Osteocyte (in vitro differentiated cells): ENCODE results near the gene DNM3. TPM values are rescaled to one million over a fixed set of nuclear protein-coding genes. Genes with fewer than 3 reads are reported as not detected.
"Not testable (repeated sequence)": the region's sequence is repeated elsewhere in the genome, so short reads cannot be mapped to it uniquely, and the experiment has no call there.

ENCODE experiments used
- DNase-seq: peaks from one replicate; pipeline ENCODE4 v3.0.0; 2021; ENCODE audit warnings: mixed read lengths; ENCODE audit not compliant: unreplicated experiment; ENCODE audit errors: extremely low spot score
- H3K27ac Mint-ChIP-seq: one replicate; pipeline ENCODE4 v1.8.0; 2021; ENCODE audit warnings: mild to moderate bottlenecking, mixed read lengths; ENCODE audit not compliant: unreplicated experiment
- H3K27me3 Mint-ChIP-seq: one replicate; pipeline ENCODE4 v1.8.0; 2021; ENCODE audit warnings: mixed read lengths; ENCODE audit not compliant: unreplicated experiment
- H3K36me3 Mint-ChIP-seq: one replicate; pipeline ENCODE4 v1.8.0; 2021; ENCODE audit warnings: mixed read lengths; ENCODE audit not compliant: unreplicated experiment
- H3K4me1 Mint-ChIP-seq: one replicate; pipeline ENCODE4 v1.8.0; 2021; ENCODE audit warnings: mixed read lengths; ENCODE audit not compliant: unreplicated experiment
- H3K4me3 Mint-ChIP-seq: one replicate; pipeline ENCODE4 v1.8.0; 2021; ENCODE audit warnings: mild to moderate bottlenecking, moderate library complexity, mixed read lengths; ENCODE audit not compliant: unreplicated experiment
- H3K9me3 Mint-ChIP-seq: one replicate; pipeline ENCODE4 v1.8.0; 2021; ENCODE audit warnings: mixed read lengths; ENCODE audit not compliant: unreplicated experiment
- CTCF ChIP-seq: fragments of 200-600 bp; sonication (generic); IDR thresholded peaks from 2 replicates; pipeline ENCODE4 v1.5.0; 2021; ENCODE audit warnings: antibody characterized with exemption, mild to moderate bottlenecking, moderate library complexity
- total RNA-seq: library from RNA; stranded (reverse); gene quantifications from 2 replicates; pipeline ENCODE4 v1.2.1, GENCODE V29; 2021

DNM3 gene
- total RNA-seq, 1 donor from 2014 or later = 3.7 TPM

GRCh38 chr1:172070055-172070454 is 228.8 kb downstream of the DNM3 start:
- H3K27ac Mint-ChIP-seq = no peak overlapping the region
- no peak overlapping the region for H3K4me3 Mint-ChIP-seq
- no peaks in the 10 kb centered on the region for H3K27me3 Mint-ChIP-seq
- H3K9me3 Mint-ChIP-seq = no peaks in the 10 kb centered on the region
- DNase-seq = no peak
- no peaks in the 10 kb centered on the region for H3K36me3 Mint-ChIP-seq
- no peak for TF ChIP-seq CTCF
- H3K4me1 Mint-ChIP-seq = peaks cover 15% of the 10 kb centered on the region

GRCh38 chr1:172071746-172072145 is 230.4 kb downstream of the DNM3 start:
- Mint-ChIP-seq H3K36me3 (peaks cover 1% of the 10 kb centered on the region), H3K27ac (no peak overlapping the region), H3K4me3 (no peak overlapping the region), H3K27me3 (no peaks in the 10 kb centered on the region), H3K9me3 (no peaks in the 10 kb centered on the region), H3K4me1 (peaks cover 15% of the 10 kb centered on the region)
- no peak for DNase-seq
- TF ChIP-seq CTCF = no peak

GRCh38 chr1:172079859-172080258 is 238.6 kb downstream of the DNM3 start:
- not testable (repeated sequence) for H3K27me3 Mint-ChIP-seq, H3K36me3 Mint-ChIP-seq, H3K4me3 Mint-ChIP-seq, H3K27ac Mint-ChIP-seq, DNase-seq
- peaks cover 31% of the 10 kb centered on the region for H3K4me1 Mint-ChIP-seq
- H3K9me3 Mint-ChIP-seq = peaks cover 11% of the 10 kb centered on the region

GRCh38 chr1:172083191-172083590 is 241.9 kb downstream of the DNM3 start:
- no peak for TF ChIP-seq CTCF
- Mint-ChIP-seq H3K36me3 (no peaks in the 10 kb centered on the region), H3K4me1 (peaks cover 48% of the 10 kb centered on the region), H3K9me3 (peaks cover 14% of the 10 kb centered on the region), H3K27ac (peak overlapping the region; percentile 62), H3K27me3 (no peaks in the 10 kb centered on the region), H3K4me3 (peak overlapping the region; percentile 5)
- no peak for DNase-seq

- no peak for TF ChIP-seq CTCF
- no peaks in the 10 kb centered on the region for H3K27me3 Mint-ChIP-seq
- H3K36me3 Mint-ChIP-seq = no peaks in the 10 kb centered on the region
- H3K27ac Mint-ChIP-seq = peak overlapping the region; percentile 62
- no peak for DNase-seq
- H3K9me3 Mint-ChIP-seq = peaks cover 8% of the 10 kb centered on the region
- H3K4me1 Mint-ChIP-seq = peaks cover 49% of the 10 kb centered on the region
- H3K4me3 Mint-ChIP-seq = no peak overlapping the region
Measured at GRCh38 chr1:172084876-172085275, 243.6 kb downstream of the DNM3 start.

- no peaks in the 10 kb centered on the region for H3K27me3 Mint-ChIP-seq
- H3K36me3 Mint-ChIP-seq = no peaks in the 10 kb centered on the region
- H3K4me3 Mint-ChIP-seq = no peak overlapping the region
- H3K9me3 Mint-ChIP-seq = peaks cover 8% of the 10 kb centered on the region
- DNase-seq = no peak
- H3K4me1 Mint-ChIP-seq = peaks cover 53% of the 10 kb centered on the region
- H3K27ac Mint-ChIP-seq = peak overlapping the region; percentile 62
- TF ChIP-seq CTCF = no peak
Measured at GRCh38 chr1:172085317-172085716, 244.0 kb downstream of the DNM3 start.
